GM18526 (cell line): ENCODE measurements around the gene HSF5.

Source experiments
- POLR2A ChIP-seq: IDR thresholded peaks from 3 replicates; pipeline ENCODE4 v1.6.1; 2011; ENCODE audit not compliant: insufficient read length; ENCODE audit errors: extremely low read depth

The HSF5 gene

DNA sequence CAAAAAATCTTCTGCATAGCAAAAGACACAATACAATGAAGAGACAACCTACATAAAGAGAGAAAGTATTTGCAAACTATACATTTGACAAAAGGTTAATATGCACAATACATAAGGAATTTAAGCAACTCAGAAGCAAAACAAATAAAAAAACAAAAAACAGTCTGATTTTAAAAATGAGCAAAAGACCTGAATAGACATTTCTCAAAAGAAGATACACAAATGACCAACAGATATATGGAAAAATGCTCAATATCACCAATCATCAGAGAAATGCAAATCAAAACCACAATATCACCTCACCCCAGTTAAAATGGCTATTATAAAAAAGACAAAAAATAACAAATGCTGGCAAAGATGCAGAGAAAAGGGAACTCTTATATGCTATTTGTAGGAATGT, 32.7 kb downstream of the HSF5 start:
- no peak for TF ChIP-seq POLR2A

DNA sequence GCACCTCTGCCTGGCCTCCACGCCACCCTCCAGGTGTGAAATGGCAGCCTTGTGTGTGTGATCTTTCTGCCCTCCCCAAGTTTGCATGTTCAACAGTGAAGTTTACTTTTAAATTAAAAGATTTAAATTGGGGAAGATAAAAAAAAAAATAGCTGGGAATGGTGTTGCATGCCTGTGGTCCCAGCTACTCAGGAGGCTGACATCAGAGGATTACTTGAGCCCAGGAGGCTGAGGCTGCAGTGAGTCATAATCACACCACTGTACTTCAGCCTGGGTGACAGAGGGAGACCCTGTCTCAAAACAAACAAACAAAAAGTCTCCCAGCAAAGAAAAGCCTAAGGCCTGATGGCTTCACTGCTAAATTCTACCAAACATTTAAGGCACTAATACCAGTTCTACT, 35.5 kb downstream of the HSF5 start:
- no peak for TF ChIP-seq POLR2A

DNA sequence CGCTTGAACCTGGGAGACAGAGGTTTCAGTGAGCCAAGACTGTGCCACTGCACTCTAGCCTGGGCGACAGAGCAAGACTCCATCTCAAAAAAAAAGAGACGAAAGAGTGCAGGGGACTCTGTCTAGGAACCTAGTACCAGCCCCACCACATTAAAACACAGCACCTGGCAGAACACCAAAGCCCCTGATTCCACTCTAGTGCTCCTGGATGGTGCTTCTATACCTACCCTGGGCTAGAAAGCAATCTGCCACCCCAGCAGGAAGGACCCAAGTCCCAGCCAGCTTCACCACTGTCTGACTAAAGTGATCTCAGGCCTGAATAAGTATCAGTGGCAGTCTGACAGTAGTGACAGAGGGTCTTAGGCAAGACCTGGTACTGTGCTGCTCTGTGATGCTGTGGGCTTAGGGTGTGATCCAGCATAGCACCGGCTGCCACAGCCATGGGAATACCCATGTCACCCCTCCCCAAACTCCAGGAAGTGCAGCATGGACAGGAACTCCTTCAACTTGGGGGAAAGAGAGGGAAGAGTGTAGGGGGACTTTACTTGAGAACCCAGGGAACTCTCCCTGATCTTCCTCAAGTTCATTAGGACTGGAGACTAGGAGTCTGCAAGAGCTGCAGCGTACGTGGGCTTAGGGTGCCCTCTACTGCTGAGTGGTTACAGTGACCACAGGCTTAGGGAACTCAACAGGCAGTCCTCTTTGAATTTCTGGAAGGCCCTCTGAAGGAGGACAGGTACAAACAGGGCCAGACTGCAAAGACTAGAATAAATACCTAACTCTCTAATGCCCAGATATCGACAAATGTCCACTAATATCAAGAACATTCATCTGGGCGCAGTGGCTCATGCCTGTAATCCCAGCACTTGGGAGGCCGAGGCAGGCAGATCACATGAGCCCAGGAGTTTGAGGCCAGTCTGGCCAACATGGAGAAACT, 40.9 kb downstream of the HSF5 start:
- TF ChIP-seq POLR2A: no peak

DNA sequence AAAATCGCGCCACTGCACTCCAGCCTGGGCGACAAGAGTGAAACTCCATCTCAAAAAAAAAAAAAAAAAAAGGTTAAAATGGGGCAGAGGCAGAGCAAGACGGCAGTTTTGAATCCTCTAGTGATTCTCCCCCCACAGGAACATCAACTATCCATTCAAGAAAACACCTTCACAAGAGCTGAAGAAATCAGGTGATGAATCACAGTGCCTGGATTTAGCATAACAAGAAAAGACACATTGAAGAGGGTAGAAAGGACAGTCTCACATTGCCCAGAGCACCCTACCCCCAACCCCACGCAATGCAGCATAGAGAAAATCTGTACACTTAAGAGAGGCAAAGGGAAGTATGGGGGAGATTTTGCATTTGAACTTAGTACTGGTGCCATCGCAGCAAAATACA, 42.1 kb downstream of the HSF5 start:
- no peak for TF ChIP-seq POLR2A

DNA sequence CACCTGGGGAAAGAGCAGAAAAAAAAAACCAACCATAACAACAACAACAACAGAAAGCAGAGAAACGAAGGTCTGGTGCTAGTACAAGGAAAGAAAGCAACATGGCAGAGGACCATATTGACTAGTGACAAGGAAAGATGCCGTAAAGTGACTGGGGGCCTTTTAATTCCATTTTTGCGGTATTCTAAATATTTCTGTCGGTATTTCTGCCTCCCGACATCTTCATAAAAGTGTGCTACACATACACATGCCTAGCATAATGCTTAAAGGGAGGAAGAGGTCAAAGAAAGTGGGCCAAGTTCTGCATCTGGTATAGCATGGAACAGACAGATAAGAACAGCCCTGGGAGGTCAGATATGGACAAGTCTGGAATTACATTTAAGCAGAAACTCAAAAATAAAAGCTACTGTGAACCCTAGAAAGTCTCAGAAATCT, 51.4 kb downstream of the HSF5 start:
- no peak for TF ChIP-seq POLR2A

DNA sequence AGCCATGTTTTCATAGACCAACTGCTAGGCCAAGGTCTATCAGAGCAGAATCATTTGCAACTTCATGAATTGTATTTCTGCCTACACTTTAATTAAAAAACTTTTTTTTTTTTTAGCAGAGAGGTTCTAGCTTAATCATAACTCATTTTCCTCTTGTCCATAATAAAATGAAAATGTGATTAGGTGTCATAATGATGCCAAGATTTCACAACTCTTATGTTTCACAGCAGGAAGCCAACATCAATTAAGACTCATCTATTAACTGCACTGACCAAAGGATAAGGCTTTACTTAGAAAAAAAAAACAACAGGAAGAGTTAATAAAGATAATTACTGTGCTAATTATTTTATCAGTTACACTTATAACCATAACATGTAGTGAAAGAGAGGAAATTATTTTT, 52.0 kb downstream of the HSF5 start:
- TF ChIP-seq POLR2A: no peak

DNA sequence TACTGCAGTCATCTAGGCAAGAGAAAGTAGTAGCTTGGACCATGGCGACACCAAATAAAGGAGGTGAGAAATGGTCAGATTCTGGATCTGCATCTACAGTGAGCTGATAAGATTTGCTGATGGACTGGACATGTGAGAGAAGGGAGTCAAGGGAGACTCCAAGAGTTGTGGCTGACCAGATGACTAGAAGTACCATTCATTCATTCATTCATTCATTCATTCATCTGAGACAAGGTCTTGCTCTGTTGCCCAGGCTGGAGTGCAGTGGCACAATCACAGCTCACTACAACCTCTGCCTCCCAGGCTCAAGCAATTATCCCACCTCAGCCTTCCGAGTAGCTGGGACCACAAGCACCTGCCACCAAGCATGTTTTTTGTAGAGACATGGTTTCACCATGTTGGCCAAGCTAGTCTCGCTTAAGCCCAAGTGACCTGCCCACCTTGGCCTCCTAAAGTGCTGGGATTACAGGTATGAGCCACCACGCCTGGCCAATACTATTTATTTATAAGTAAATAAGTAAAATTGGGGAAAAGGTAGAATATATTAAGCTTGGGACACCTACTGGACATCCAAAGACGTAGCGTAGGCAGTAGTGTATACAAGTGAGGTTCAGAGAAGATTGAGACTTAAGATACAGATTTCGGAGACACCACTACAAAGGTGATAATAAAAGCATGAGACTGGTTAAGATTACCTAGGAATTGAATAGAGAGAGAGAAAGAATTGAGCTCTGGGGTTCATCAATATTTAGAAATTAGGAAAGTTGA, 55.2 kb downstream of the HSF5 start:
- no peak for TF ChIP-seq POLR2A

DNA sequence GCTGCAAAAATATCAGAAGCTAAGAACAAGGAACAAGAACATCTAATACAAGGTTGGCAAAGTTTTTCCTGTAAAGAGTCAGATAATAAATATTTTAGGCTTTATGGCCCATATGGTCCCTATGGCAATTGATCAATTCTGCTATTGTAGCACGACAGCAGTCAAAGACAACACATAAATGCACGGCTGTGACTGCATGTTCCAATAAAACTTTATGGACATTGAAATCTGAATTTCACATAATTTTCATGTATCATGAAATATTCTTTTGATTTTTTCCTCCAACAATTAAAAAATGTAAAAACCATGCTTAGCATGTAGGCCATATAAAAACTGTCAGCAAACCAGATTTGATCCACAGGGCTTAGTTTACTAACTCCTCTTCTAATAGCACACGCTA, 60.4 kb downstream of the HSF5 start:
- no peak for TF ChIP-seq POLR2A

DNA sequence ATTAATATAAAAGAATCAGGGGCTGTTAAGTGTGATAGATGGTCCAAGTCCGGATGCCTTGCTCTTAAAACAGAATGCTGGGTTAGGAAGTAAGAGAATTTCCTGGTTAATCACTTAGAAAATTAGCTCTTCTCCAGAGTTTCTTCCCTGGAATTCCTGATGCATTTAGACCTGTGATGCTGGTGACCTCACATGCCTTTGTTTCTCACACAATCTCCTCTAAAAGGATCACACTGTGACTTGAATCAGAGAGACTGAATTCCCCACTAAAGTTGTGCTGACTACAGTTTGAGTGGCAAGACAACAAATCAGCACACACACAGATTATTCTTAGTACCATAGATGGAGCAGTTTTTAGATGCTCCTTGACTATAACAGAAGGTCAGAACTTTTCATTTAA, 66.5 kb downstream of the HSF5 start:
- TF ChIP-seq POLR2A: no peak

DNA sequence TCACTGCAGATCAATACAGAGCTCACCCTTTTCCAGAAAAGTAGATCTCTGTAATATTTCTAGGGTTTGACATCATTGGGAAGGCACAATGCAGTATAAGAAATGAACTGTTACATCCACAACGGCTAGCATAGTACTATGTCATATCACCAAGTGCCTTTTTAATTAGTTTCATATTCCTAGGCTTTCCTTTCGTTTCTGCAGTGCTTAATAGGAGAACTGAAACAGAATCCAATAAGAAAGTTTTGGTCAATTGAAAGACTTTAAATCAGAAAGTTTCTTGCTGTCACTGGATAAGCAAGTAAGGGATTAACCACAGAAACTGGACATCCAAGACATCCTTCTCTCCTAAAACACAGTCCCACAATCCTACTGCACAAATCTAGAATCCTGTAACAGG, 67.4 kb downstream of the HSF5 start:
- no peak for TF ChIP-seq POLR2A

DNA sequence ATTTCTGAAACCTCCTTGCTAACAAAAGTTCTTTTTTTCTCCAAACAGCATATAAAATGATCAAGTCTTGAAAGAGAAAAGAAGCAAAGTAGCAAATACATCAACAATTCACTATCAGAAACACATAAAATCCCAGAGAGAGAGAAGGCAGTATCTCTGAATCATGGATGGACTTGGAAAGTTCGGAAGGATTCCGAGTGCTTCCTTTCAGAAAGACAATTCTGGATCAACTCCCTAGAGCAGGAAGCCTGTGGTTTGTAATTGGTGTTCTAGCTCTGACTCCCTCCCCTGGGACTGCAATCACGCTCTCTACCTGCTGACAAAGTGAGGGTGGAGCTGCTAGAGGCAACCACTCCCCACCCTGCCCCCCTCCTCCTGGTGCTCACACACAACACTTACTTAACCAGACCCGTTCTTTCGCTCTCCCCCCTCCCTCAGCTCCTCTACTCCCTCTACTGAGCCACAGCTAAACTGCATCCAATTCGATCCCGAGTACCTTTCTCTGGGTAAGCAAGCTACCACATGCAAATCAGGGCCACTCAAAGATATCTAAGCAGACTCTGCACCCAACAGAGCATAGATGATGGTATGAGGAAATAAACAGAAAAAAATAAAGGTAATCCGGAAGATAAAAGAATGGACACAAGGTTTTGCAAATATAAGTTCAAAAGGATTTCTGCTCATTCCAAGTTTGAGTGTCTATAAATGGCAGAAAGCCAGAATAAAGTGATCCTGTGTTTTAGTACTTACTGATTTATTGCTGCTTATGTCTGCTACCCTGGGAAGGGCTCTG, 70.7 kb downstream of the HSF5 start, which contains the start of gene RNF43:
Gene RNF43 (minus strand): TSS at position 235 of the 793 bp plus-strand sequence. CDS start 1,957 bp downstream, outside the sequence.
- no peak for TF ChIP-seq POLR2A

DNA sequence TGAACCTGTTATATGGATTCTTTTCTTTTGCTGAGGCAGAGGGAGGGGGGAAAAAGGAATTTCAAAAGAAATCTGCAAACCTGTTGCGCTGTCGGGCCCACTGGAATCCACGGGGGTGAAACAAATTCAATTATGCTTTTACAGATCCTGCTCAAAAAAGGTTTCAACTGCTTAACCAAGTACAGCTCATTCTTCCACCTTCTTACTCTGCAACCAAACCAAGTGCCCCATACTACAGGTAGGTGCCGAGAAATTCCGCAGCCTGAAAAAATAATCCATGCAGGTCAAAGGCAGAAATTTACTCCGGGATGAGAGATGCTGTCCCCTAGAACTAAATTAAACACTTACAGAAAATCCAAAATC, 71.3 kb downstream of the HSF5 start:
- no peak for TF ChIP-seq POLR2A

DNA sequence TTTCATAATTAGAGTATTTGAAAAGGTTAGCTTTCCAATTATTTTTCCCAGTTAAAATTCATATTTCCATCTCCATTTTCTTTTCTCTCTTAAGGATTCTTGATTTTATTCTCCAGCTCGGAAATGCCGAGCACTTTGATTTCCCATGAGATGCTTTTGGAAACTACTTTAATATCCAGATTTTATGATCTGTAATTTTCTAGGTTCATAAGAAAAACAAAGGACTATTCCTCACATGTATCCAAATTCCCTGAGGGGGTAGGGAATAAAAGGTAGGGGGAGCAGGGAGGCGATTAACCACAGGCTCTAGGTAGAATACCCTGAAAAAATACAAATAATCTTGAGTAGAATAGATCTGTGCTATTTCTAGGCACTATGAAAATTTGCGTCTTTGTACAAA, 71.8 kb downstream of the HSF5 start:
- TF ChIP-seq POLR2A: no peak

DNA sequence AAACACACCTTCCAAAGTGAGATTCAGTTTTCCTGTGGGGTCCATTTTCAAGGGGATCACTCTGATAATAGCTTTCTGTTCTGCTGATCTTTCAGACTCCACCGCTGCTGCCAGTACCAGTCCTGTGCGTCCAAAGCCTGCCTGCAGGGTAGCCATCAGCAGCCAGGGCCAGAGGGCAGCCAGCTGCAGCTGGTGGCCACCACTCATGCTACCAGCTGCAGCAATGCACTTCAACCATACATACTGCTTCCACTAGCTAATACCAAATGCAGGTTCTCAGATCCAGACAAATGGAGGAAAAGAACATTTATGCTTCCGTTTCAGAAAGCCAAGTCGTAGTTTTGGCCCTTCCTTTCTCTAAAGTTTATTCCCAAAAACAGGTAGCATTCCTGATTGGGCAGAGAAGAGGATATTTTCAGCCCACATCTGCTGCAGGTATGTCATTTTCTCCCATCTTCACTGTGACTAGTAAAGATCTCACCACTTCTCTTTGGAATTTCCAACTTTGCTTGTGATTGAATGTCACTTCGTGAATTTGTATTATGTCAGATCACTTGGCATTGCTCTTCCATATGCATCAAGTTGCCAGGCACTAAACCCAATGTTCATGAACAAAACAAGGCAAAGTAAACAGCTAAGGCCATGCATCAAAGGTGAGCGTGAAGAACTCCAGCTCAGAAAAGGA, 72.7 kb downstream of the HSF5 start:
- no peak for TF ChIP-seq POLR2A

DNA sequence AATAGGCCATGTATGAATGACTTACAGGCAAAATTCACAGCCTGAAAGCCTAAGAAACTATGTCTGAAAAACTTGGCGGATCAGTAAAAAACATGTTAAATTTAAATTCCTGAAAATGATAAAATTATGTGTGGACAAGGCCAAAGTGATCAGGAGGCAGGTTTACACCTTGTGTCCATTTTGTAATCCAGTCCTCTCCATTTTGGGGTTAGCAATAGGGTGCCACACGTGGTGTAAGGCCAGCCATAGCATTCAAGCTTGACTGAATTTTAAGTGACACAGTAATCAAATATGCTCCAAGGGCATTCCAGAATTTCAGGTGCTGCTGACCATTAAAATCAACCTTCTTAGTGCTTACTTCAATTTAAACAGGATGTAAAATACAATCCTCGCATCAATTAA, 73.6 kb downstream of the HSF5 start:
- TF ChIP-seq POLR2A: no peak
